ENCODE results near the gene ADCY1.

GRCh38 chr7:45575501-45576248, 1.5 kb downstream of the ADCY1 start:
- no peak for TF ChIP-seq CTCF (IDR thresholded peaks at IDR 0.05; ENCODE audit: extremely low read depth in 1 of 2, insufficient read depth in 1 of 2, low read depth in 1 of 2, low read length in 2 of 2)
- TF ChIP-seq POLR2A (IDR thresholded peaks at IDR 0.05; ENCODE audit: low read depth, low read length): no peak
- no peak for TF ChIP-seq MYC (IDR thresholded peaks at IDR 0.05; ENCODE audit: low read depth, low read length)
- TF ChIP-seq EZH2 (IDR thresholded peaks at IDR 0.05; ENCODE audit: borderline replicate concordance, low read depth, low read length, severe bottlenecking): peak; percentile 79
- no peak for TF ChIP-seq POLR2AphosphoS5 (IDR thresholded peaks at IDR 0.05; ENCODE audit: insufficient read depth, low read depth, low read length)
- TF ChIP-seq FOS (IDR thresholded peaks at IDR 0.05; ENCODE audit: borderline replicate concordance, insufficient read depth, low read length): no peak
- TF ChIP-seq, protein P1, sequence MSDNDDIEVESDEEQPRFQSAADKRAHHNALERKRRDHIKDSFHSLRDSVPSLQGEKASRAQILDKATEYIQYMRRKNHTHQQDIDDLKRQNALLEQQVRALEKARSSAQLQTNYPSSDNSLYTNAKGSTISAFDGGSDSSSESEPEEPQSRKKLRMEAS (IDR thresholded peaks at IDR 0.05; ENCODE audit: insufficient read depth, insufficient read length): no peak
- no peak for TF ChIP-seq JUN (IDR thresholded peaks at IDR 0.05; ENCODE audit: borderline replicate concordance, insufficient read depth, insufficient read length, low read depth)

All from endothelial cell of umbilical vein (primary cell).